Keratinocyte (primary cell): ENCODE data around the gene ATXN10. TPM values are rescaled to one million over a fixed set of nuclear protein-coding genes. Genes with fewer than 3 reads are reported as not detected.

Experiments
- DNase-seq: peaks from one replicate; pipeline ENCODE4 v3.0.0-alpha.2; 2011; ENCODE audit warnings: low read depth, missing footprints, low spot score
- FAIRE-seq: peaks from 2 replicates; lab custom pipeline; 2011; peaks lifted over from hg19 to GRCh38; lab: Jason Lieb, UNC
- H2AFZ ChIP-seq: 2 replicates; pipeline ENCODE4 v1.6.0; 2012; ENCODE audit warnings: low read length, control low read depth, inconsistent platforms; ENCODE audit not compliant: control insufficient read depth
- H3K27ac ChIP-seq: 2 replicates; pipeline ENCODE4 v1.5.1; 2011; ENCODE audit warnings: low read length; ENCODE audit not compliant: control insufficient read depth, insufficient read depth
- H3K27me3 ChIP-seq: 3 replicates; pipeline ENCODE4 v1.6.0; 2011; ENCODE audit warnings: low read length; ENCODE audit not compliant: control insufficient read depth, insufficient read depth; ENCODE audit errors: extremely low read depth
- H3K36me3 ChIP-seq, 2 experiments: 2 replicates in 1 of 2; 3 replicates in 1 of 2; pipeline ENCODE4 v1.5.1; 2011; ENCODE audit warnings: low read length in 2 of 2, mild to moderate bottlenecking in 1 of 2; ENCODE audit not compliant: control insufficient read depth in 2 of 2, insufficient read depth in 2 of 2; ENCODE audit errors: extremely low read depth in 1 of 2
- H3K4me1 ChIP-seq: 3 replicates; pipeline ENCODE4 v1.5.1; 2011; ENCODE audit warnings: low read length; ENCODE audit not compliant: control insufficient read depth, insufficient read depth; ENCODE audit errors: extremely low read depth
- H3K4me2 ChIP-seq: 3 replicates; pipeline ENCODE4 v1.6.0; 2011; ENCODE audit warnings: low read depth, low read length; ENCODE audit not compliant: control insufficient read depth, insufficient read depth; ENCODE audit errors: extremely low read depth
- H3K4me3 ChIP-seq, 3 experiments: fragments of 200-600 bp in 1 of 3; sonication (generic) in 1 of 3; 2 replicates in 2 of 3; 3 replicates in 1 of 3; pipeline ENCODE4 v1.5.1; 2011 to 2016; ENCODE audit warnings: low read length in 3 of 3, mild to moderate bottlenecking in 3 of 3, control low read depth in 2 of 3, inconsistent platforms in 1 of 3, low read depth in 1 of 3, mixed read lengths in 1 of 3, mixed run types in 1 of 3, moderate library complexity in 1 of 3; ENCODE audit not compliant: control insufficient read depth in 2 of 3, insufficient read depth in 2 of 3; ENCODE audit errors: extremely low read depth in 1 of 3
- H3K79me2 ChIP-seq: 2 replicates; pipeline ENCODE4 v1.6.0; 2012; ENCODE audit warnings: low read length; ENCODE audit not compliant: control insufficient read depth, insufficient read depth
- H3K9ac ChIP-seq: 3 replicates; pipeline ENCODE4 v1.6.0; 2011; ENCODE audit warnings: low read length; ENCODE audit not compliant: control insufficient read depth, insufficient read depth; ENCODE audit errors: extremely low read depth
- H3K9me1 ChIP-seq: 3 replicates; pipeline ENCODE4 v1.6.0; 2011; ENCODE audit warnings: low read length; ENCODE audit not compliant: control insufficient read depth, insufficient read depth; ENCODE audit errors: extremely low read depth
- H3K9me3 ChIP-seq: 2 replicates; pipeline ENCODE4 v1.5.1; 2012; ENCODE audit warnings: low read depth, low read length; ENCODE audit not compliant: control insufficient read depth
- H4K20me1 ChIP-seq: 3 replicates; pipeline ENCODE4 v1.6.0; 2011; ENCODE audit warnings: low read length; ENCODE audit not compliant: control insufficient read depth, insufficient read depth; ENCODE audit errors: extremely low read depth
- EZH2 ChIP-seq: IDR thresholded peaks from one replicate; pipeline ENCODE4 v1.6.1; 2012; ENCODE audit warnings: inconsistent platforms, mild to moderate bottlenecking, low read length, moderate library complexity
- dilution Hi-C: fragments of 300-500 bp; cut with MboI; formaldehyde crosslinking; loops from one replicate; pipeline ENCODE4 v1.7.0; 2020; ENCODE audit warnings: low sequenced_read_pairs; ENCODE audit not compliant: extremely low pct_ligation_motif_present
- polyA plus RNA-seq, 5 experiments: library from polyadenylated mRNA; depleted of rRNA in 3 of 5; stranded (reverse) in 3 of 5; stranded (forward) in 1 of 5; unstranded in 1 of 5; fragments of >200 nt; gene quantifications; 1 replicate in 1 of 5; 2 replicates in 3 of 5; 3 replicates in 1 of 5; pipeline versions ENCODE4 v1.2.1 to v1.2.3, GENCODE V29; 2011 to 2012; ENCODE audit warnings: missing spikeins in 2 of 5, low read depth in 1 of 5, low replicate concordance in 1 of 5
- TF ChIP-seq, protein P1 (sequence below), 3 experiments: IDR thresholded peaks in 1 of 3; conservative IDR thresholded peaks in 1 of 3; optimal IDR thresholded peaks in 1 of 3; 2 replicates in 2 of 3; 3 replicates in 1 of 3; pipeline versions ENCODE3 to v1.5.1; 2011; ENCODE audit warnings: low read length in 3 of 3, mild to moderate bottlenecking in 3 of 3, moderate library complexity in 2 of 3, control low read depth in 1 of 3, inconsistent platforms in 1 of 3; ENCODE audit not compliant: insufficient read depth in 2 of 3; ENCODE audit errors: extremely low read depth in 1 of 3

The ATXN10 gene
- polyA plus RNA-seq, 1 donor (not counting 4 experiments of a cell fraction or from before 2014, with no cell fraction given): 276 TPM

DNA sequence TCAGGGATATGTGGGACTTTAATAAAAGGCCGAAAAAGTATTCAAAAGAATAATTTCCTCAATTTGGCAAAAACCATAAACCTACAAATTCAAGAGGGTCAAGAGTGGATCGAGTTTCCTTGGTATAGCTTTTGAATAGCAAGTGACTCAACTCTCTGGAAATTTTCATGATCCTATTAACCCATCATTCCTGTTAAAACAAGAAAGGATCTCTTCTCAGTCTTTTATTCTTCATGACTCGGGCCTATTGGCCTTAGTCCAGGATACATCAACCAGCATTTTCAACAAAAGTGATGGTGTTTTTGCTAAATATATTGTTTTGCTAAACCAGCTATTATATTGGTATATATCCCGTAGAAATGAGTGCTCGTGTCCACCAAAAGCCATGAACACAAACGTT lies 110.3 kb downstream of the ATXN10 start:
- Histone ChIP-seq H3K27ac (no peak overlapping the region), H3K27me3 (no peaks in the 10 kb centered on the region), H3K4me1 (peaks cover 30% of the 10 kb centered on the region), H3K36me3 (peaks cover 0 to 6% of the 10 kb centered on the region in 2 experiments), H3K9ac (no peak overlapping the region), H3K9me3 (no peaks in the 10 kb centered on the region), H3K4me3 (no peak overlapping the region), H3K4me2 (no peak overlapping the region), H4K20me1 (peaks cover 3% of the 10 kb centered on the region), H2AFZ (no peak overlapping the region), H3K79me2 (peaks cover 12% of the 10 kb centered on the region), H3K9me1 (no peaks in the 10 kb centered on the region)
- dilution Hi-C loops: no loop called here
- DNase-seq (no peak), FAIRE-seq (no peak)
- no peak for TF ChIP-seq EZH2
- TF ChIP-seq, protein P1, sequence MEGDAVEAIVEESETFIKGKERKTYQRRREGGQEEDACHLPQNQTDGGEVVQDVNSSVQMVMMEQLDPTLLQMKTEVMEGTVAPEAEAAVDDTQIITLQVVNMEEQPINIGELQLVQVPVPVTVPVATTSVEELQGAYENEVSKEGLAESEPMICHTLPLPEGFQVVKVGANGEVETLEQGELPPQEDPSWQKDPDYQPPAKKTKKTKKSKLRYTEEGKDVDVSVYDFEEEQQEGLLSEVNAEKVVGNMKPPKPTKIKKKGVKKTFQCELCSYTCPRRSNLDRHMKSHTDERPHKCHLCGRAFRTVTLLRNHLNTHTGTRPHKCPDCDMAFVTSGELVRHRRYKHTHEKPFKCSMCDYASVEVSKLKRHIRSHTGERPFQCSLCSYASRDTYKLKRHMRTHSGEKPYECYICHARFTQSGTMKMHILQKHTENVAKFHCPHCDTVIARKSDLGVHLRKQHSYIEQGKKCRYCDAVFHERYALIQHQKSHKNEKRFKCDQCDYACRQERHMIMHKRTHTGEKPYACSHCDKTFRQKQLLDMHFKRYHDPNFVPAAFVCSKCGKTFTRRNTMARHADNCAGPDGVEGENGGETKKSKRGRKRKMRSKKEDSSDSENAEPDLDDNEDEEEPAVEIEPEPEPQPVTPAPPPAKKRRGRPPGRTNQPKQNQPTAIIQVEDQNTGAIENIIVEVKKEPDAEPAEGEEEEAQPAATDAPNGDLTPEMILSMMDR (optimal IDR thresholded peaks at IDR 0.05 in 1 of 3, IDR thresholded peaks at IDR 0.05 in 1 of 3, conservative IDR thresholded peaks at IDR 0.05 in 1 of 3; ENCODE audit: extremely low read depth in 1 of 3, insufficient read depth in 2 of 3, low read length in 3 of 3): no peak

DNA sequence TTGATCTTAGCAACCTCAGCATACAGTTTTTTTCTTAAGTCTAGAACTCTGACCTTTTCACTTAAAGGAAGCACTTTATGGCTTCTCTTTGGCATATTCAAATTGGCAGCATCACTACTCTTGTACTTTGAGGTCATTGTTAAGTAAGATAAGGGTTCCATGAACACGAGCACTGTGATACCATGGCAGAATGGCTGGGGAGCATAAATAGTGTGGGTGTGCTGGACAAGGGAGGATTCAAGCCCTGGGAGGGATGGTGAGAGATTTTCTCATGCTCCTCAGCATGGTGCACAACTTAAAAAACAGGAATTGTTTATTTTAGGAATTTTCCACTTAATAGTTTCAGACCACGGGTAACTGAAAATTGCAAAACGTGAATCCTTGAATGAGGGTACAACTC lies 111.4 kb downstream of the ATXN10 start:
- Histone ChIP-seq H3K4me2 (no peak overlapping the region), H4K20me1 (no peaks in the 10 kb centered on the region), H3K36me3 (peaks cover 0 to 6% of the 10 kb centered on the region in 2 experiments), H3K4me3 (no peak overlapping the region), H3K9me1 (no peaks in the 10 kb centered on the region), H3K9me3 (no peaks in the 10 kb centered on the region), H3K9ac (no peak overlapping the region), H2AFZ (no peak overlapping the region), H3K79me2 (peaks cover 12% of the 10 kb centered on the region), H3K27ac (no peak overlapping the region), H3K27me3 (no peaks in the 10 kb centered on the region), H3K4me1 (peaks cover 20% of the 10 kb centered on the region)
- DNase-seq (no peak), FAIRE-seq (peak; percentile 43)
- no peak for TF ChIP-seq EZH2
- TF ChIP-seq, protein P1 (optimal IDR thresholded peaks at IDR 0.05 in 1 of 3, IDR thresholded peaks at IDR 0.05 in 1 of 3, conservative IDR thresholded peaks at IDR 0.05 in 1 of 3; ENCODE audit: extremely low read depth in 1 of 3, insufficient read depth in 2 of 3, low read length in 3 of 3): no peak
- dilution Hi-C loops: no loop called here
